GM18507 (cell line): ENCODE measurements around the gene ACSF2.

ENCODE experiments used
- DNase-seq: peaks from one replicate; pipeline ENCODE4 v3.0.0; 2011; ENCODE audit warnings: low read depth; ENCODE audit not compliant: insufficient read length; ENCODE audit errors: extremely low spot score
- FAIRE-seq: peaks from 2 replicates; lab custom pipeline; 2011; peaks lifted over from hg19 to GRCh38; lab: Jason Lieb, UNC

ACSF2 gene

DNA sequence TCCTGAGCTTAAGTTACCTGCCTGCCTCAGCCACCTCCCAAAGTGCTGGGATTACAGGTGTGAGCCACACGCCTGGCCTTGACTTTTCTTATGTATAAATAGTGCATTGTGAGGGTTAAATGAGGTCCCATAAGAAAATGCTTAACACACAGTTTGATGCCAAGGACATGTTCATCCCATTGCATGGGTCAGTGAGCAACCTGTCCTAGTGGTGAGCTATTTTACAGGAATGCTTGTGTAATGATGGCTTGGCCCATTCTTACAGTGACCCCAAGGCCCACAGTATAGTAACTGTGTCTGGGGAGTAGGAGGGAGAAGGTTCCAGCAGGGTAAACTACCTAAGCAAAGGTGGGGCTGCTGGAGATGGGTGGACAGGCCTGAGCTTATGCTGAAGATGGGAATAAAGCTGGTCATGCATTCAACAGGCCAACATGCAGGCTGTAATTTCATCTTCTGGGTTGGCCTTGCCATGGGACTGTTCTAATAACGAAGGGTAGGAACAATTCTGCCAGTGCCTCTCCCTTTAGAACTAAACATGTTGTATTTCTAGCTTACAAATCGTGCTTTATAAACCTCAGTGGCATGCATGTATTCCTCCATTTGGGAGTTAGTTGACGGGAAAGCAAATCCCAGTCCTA lies 6.2 kb downstream of the ACSF2 start:
- DNase-seq (no peak), FAIRE-seq (no peak)

- no peak for FAIRE-seq
- DNase-seq = no peak
Measured at GRCh38 chr17:50437409-50437808, 11.4 kb downstream of the ACSF2 start.

DNA sequence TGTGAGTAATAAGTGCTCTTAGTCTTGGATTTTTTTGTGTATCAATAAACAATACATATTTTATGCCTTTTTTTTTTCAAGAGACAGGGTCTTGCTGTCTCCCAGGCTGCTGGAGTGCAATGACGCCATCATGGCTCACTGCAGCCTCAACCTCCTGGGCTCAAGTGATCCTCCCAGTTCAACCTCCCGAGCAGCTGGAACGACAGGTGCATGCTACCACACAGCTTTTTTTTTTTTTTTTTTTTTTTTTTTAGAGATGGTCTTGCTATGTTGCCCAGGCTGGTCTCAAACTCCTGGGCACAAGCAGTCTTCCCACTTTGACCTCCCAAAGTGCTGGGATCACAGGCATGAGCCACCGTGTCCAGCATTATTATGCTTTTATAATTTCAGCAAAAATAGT lies 13.0 kb downstream of the ACSF2 start:
- FAIRE-seq = no peak
- no peak for DNase-seq

- no peak for FAIRE-seq
- DNase-seq = no peak
Measured at GRCh38 chr17:50440172-50440837, 14.3 kb downstream of the ACSF2 start.

- FAIRE-seq (no peak), DNase-seq (no peak)
Measured at GRCh38 chr17:50440838-50441829, 15.1 kb downstream of the ACSF2 start.

- FAIRE-seq (no peak), DNase-seq (no peak)
Measured at GRCh38 chr17:50443505-50443974, 17.5 kb downstream of the ACSF2 start.

DNA sequence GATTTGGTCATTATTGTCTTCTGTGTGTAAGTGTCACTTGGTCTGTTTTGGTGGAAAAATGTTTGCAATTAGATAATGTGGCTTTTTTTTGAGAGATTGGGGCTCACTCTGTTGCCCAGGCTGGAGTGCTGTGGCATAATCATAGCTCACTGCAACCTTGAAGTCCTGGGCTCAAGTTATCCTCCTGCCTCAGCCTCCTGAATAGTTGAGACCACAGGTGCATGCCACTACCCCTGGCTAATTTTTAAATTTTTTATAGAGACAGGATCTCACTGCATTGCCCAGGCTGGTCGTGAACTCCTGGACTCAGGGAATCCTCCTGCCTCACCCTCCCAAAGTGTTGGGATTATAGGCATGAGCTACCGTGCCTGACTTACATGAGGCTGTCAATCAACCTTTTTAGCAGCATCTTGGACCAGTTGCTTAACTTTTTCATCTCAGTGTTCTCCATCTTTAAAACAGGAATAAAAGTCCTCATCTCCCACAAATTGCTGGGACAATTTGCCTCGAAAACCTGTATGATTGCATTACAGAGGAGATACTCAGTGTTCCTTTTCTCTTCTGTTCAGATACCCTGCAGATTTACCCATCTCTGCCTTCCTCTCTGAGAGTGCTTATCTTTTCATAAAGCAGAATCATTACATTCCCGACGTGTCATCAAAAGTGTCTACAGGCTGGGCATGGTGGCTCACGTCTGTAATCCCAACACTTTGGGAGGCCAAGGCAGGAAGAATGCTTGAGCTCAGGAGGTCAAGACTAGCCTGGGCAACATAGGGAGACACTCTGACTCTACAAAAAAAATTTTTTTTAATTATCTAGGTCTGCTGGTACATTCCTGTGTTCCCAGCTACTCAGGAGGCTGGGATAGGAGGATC lies 19.1 kb downstream of the ACSF2 start:
- no peak for DNase-seq
- FAIRE-seq = no peak

GRCh38 chr17:50445730-50446325 lies 19.8 kb downstream of the ACSF2 start:
- DNase-seq = no peak
- FAIRE-seq = no peak

DNA sequence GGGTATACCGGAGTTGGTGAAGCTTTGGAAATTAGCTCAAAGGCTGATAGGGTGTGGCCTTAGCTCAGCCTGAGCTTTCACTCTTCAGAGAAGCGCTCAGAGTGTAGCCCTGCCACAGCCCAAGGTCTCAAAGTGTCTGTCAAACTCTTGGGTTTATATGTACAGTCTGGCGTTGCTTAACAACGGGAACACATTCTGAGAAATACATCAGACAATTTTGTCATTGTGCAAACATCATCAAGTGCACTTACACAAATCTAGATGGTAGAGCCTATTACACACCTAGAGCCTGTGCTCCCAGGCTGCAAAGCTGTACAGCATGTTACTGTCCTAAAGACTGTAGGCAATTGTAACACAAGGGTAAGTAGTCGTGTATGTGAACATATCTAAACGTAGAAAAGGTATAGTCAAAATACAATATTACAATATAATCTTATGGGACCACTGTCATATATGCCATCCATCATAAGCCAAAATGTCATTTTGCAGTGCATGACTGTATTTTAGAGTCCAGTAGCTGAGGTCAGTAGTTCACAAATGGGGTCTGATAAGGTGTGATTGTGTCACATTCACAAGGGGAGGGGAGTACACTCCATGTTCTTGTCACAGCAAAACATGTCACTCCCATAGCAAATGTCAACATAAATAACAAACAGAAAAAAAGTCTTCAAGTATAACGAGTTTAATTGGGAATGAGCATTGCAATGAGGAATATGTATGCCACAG lies 22.0 kb downstream of the ACSF2 start:
- no peak for FAIRE-seq
- no peak for DNase-seq

DNA sequence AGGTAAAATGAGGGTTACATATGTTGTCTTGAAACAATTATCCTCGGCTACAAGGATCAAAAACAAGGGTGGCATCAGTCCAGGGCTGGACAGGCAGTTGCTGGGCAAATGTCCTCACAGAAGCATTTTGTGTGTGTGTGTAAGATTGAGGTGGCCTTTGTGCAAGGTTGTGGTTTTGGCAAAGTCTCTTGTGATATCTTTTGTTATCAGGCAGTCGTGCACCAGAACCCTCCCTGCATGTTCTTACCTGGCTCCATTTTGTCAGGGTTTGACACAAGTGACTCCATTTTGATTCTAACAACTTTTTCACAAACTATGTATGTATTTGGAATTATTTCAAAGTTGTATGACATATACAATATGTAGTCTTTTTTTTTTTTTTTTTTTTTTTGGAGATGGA lies 22.6 kb downstream of the ACSF2 start:
- DNase-seq (no peak), FAIRE-seq (no peak)

DNA sequence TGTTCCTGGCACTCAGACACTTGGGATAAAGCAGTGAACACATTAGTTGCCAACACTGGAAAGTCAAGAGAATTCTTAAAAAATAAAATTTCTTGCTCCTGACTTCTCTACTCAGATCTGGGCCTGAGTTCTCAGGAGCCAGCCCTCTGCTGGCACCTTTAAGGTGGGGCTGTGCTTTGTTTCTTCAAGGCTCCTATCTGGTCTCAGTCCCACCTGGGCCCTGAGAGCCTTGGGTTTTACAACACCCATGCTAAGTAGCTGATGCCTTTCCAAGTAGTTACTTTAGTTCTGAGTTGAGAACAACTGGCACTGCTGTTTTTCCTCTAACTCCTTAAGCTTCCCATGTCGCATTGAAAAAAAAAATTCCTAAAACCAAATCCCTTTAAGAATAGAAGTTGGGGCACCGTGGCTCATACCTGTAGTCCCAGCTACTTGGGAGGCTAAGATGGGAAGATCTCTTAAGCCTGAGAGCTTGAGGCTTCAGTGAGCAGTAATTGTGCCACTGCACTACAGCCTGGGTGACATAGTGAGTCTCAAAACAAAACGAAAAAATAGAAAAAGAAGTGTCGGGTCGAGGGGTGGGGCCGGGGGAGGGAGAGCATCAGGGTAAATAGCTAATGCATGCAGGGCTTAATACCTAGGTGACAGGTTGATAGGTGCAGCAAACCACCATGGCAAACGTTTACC lies 26.1 kb downstream of the ACSF2 start:
- no peak for FAIRE-seq

GRCh38 chr17:50452630-50453300 lies 26.7 kb downstream of the ACSF2 start:
- FAIRE-seq = peak; percentile 15
- DNase-seq = no peak

More for the DNA sequence above, 26.1 kb downstream of the ACSF2 start:
- no peak for DNase-seq

GRCh38 chr17:50453901-50454300 lies 27.9 kb downstream of the ACSF2 start:
- FAIRE-seq (no peak), DNase-seq (no peak)

- FAIRE-seq (no peak), DNase-seq (no peak)
Measured at GRCh38 chr17:50457621-50458020, 31.6 kb downstream of the ACSF2 start.

GRCh38 chr17:50458270-50458669 lies 32.3 kb downstream of the ACSF2 start:
- no peak for DNase-seq
- FAIRE-seq = no peak

DNA sequence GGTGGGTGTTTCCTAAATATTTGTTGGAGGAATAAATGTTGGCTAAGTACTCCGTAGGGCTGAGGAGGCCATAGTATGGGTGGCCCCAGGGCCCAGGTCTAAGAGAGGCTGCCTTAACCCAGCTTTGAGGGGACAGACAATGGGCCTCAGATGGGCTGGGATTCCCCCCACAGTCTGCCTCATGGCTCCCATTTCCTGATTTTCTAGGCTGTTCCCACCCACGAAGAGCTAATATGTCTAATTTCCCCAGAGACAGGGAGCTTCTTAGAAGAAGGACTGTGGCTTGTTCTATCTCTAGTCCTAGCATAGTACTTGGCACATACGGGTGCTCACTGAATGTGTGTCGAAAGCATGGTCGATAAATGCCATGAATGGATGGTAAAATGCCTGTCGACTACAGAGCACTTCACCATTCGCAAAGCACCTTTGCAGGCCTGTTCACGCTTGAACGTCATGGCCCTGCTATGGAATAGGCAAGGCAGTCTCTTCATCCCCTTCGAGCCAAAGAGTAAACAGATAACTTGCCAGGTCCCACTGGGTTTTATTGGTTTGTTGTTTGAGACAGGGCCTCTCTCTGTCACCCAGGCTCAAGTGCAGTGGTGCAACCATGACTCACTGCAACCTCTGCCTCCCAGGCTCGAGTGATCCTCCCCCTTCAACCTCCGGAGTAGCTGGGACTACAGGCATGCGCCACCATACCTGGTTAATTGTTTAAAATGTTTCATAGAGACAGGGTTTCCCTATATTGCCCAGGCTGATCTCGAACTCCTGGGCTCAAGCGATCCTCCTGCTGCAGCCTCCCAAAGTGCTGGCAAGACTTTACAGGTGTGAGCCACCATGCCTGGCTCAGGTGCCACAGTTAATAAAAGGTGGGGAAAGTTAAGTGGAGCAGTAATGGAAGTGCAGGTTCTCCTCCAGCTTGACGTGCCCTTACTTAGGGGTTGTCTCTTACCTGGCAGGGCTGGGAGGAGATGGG lies 33.0 kb downstream of the ACSF2 start:
- no peak for DNase-seq
- no peak for FAIRE-seq
